ENCODE measurements around the gene SCLT1. TPM values are rescaled to one million over a fixed set of nuclear protein-coding genes. Genes with fewer than 3 reads are reported as not detected.

The SCLT1 gene
- total RNA-seq, 2 donors from 2014 or later, result 11.4 to 12.0 TPM

GRCh38 chr4:128863312-128864075 is 229.8 kb downstream of the SCLT1 start:
- Histone ChIP-seq H3K27ac (ENCODE audit: low read depth, low read length) (peak overlapping the region; percentile 24), H3K9ac (ENCODE audit: extremely low read depth, low read length, poor library complexity, severe bottlenecking) (no peak overlapping the region), H3K4me1 (ENCODE audit: control insufficient read depth, insufficient read depth, low read length) (peaks cover 19% of the 10 kb centered on the region), H3K9me3 (ENCODE audit: control insufficient read depth, low read length) (no peaks in the 10 kb centered on the region), H3K4me3 (ENCODE audit: low read length) (no peak overlapping the region), H3K27me3 (ENCODE audit: control insufficient read depth, insufficient read depth, low read length, poor library complexity, severe bottlenecking) (peaks cover 9% of the 10 kb centered on the region), H3K36me3 (ENCODE audit: control insufficient read depth, insufficient read depth, low read length) (peaks cover 91% of the 10 kb centered on the region)
- peak; percentile 95 for TF ChIP-seq CTCF (conservative IDR thresholded peaks at IDR 0.05)
- Mint-ChIP-seq H3K27ac (peak overlapping the region; percentile 65), H3K36me3 (ENCODE audit: low read depth) (peaks cover 82% of the 10 kb centered on the region), H3K4me3 (no peak overlapping the region), H3K27me3 (ENCODE audit: insufficient read depth) (peaks cover 41% of the 10 kb centered on the region), H3K4me1 (peaks cover 24% of the 10 kb centered on the region), H3K9me3 (no peaks in the 10 kb centered on the region)
- peak; percentile 97 for DNase-seq
- WGBS, 2 experiments (ENCODE audit: insufficient coverage in 1 of 2, insufficient read length in 1 of 2), result 58 to 63% methylated on average over 2 to 10 of the region's 10 CpGs

GRCh38 chr4:128862608-128863311 is 230.6 kb downstream of the SCLT1 start:
- no peaks in the 10 kb centered on the region for H3K9me3 ChIP-seq (ENCODE audit: control insufficient read depth, low read length)
- 83 to 86% methylated on average over 5 to 14 of the region's 14 CpGs for WGBS, 2 experiments (ENCODE audit: insufficient coverage in 1 of 2, insufficient read length in 1 of 2)
- no peak overlapping the region for H3K4me3 ChIP-seq (ENCODE audit: low read length)
- no peaks in the 10 kb centered on the region for H3K9me3 Mint-ChIP-seq
- H3K27me3 ChIP-seq (ENCODE audit: control insufficient read depth, insufficient read depth, low read length, poor library complexity, severe bottlenecking), result peaks cover 4% of the 10 kb centered on the region
- peaks cover 35% of the 10 kb centered on the region for H3K27me3 Mint-ChIP-seq (ENCODE audit: insufficient read depth)
- DNase-seq, result no peak
- no peak overlapping the region for H3K9ac ChIP-seq (ENCODE audit: extremely low read depth, low read length, poor library complexity, severe bottlenecking)
- H3K27ac ChIP-seq (ENCODE audit: low read depth, low read length), result peak overlapping the region; percentile 24
- no peak for TF ChIP-seq CTCF (conservative IDR thresholded peaks at IDR 0.05)
- H3K4me1 Mint-ChIP-seq, result peaks cover 24% of the 10 kb centered on the region
- no peak overlapping the region for H3K4me3 Mint-ChIP-seq
- H3K4me1 ChIP-seq (ENCODE audit: control insufficient read depth, insufficient read depth, low read length), result peaks cover 19% of the 10 kb centered on the region
- H3K36me3 ChIP-seq (ENCODE audit: control insufficient read depth, insufficient read depth, low read length), result peaks cover 91% of the 10 kb centered on the region
- H3K36me3 Mint-ChIP-seq (ENCODE audit: low read depth), result peaks cover 82% of the 10 kb centered on the region
- H3K27ac Mint-ChIP-seq, result peak overlapping the region; percentile 65

GRCh38 chr4:128861856-128862518 is 231.4 kb downstream of the SCLT1 start:
- H3K27me3 ChIP-seq (ENCODE audit: control insufficient read depth, insufficient read depth, low read length, poor library complexity, severe bottlenecking), result peaks cover 4% of the 10 kb centered on the region
- H3K36me3 ChIP-seq (ENCODE audit: control insufficient read depth, insufficient read depth, low read length), result peaks cover 91% of the 10 kb centered on the region
- peaks cover 24% of the 10 kb centered on the region for H3K4me1 Mint-ChIP-seq
- no peaks in the 10 kb centered on the region for H3K9me3 Mint-ChIP-seq
- no peak for TF ChIP-seq CTCF (conservative IDR thresholded peaks at IDR 0.05)
- H3K27ac Mint-ChIP-seq, result no peak overlapping the region
- H3K9ac ChIP-seq (ENCODE audit: extremely low read depth, low read length, poor library complexity, severe bottlenecking), result no peak overlapping the region
- no peak overlapping the region for H3K27ac ChIP-seq (ENCODE audit: low read depth, low read length)
- H3K4me1 ChIP-seq (ENCODE audit: control insufficient read depth, insufficient read depth, low read length), result peaks cover 14% of the 10 kb centered on the region
- no peak overlapping the region for H3K4me3 Mint-ChIP-seq
- H3K4me3 ChIP-seq (ENCODE audit: low read length), result no peak overlapping the region
- no peaks in the 10 kb centered on the region for H3K9me3 ChIP-seq (ENCODE audit: control insufficient read depth, low read length)
- H3K36me3 Mint-ChIP-seq (ENCODE audit: low read depth), result peaks cover 83% of the 10 kb centered on the region
- DNase-seq, result no peak
- peaks cover 27% of the 10 kb centered on the region for H3K27me3 Mint-ChIP-seq (ENCODE audit: insufficient read depth)
- 96 to 100% methylated on average over 4 to 13 of the region's 13 CpGs for WGBS, 2 experiments (ENCODE audit: insufficient coverage in 1 of 2, insufficient read length in 1 of 2)

All from endodermal cell (in vitro differentiated cells).